Measurements from ENCODE around the gene TSEN34.

Gene TSEN34

GRCh38 chr19:54191011-54191810, at the start of gene TSEN34:
TSEN34 (plus strand) TSS chr19:54191308; CDS start chr19:54191365, 57 bp downstream.
- H3K4me3 ChIP-seq (replicated peaks in 1 of 2; ENCODE audit: low read depth in 2 of 2, low read length in 2 of 2): peak within 1 kb of the TSS; percentile 73 to 85
- DNase-seq (ENCODE audit: low read depth in 2 of 2): peak; percentile 53 to 89
- TF ChIP-seq CTCF (IDR thresholded peaks at IDR 0.05; ENCODE audit: low read depth, low read length): no peak

- DNase-seq (ENCODE audit: low read depth in 2 of 2): no peak
- no peak for TF ChIP-seq CTCF (IDR thresholded peaks at IDR 0.05; ENCODE audit: low read depth, low read length)
- no peak overlapping the region for H3K4me3 ChIP-seq (replicated peaks in 1 of 2; ENCODE audit: low read depth in 2 of 2, low read length in 2 of 2)
Observed at GRCh38 chr19:54141356-54141755, 49.8 kb upstream of the TSEN34 start.

GRCh38 chr19:54142166-54142780, 48.8 kb upstream of the TSEN34 start:
- no peak for TF ChIP-seq CTCF (IDR thresholded peaks at IDR 0.05; ENCODE audit: low read depth, low read length)
- H3K4me3 ChIP-seq (replicated peaks in 1 of 2; ENCODE audit: low read depth in 2 of 2, low read length in 2 of 2): no peak overlapping the region
- DNase-seq (ENCODE audit: low read depth in 2 of 2): no peak

- DNase-seq (ENCODE audit: low read depth in 2 of 2): no peak
- TF ChIP-seq CTCF (IDR thresholded peaks at IDR 0.05; ENCODE audit: low read depth, low read length): no peak
- H3K4me3 ChIP-seq (replicated peaks in 1 of 2; ENCODE audit: low read depth in 2 of 2, low read length in 2 of 2): no peak overlapping the region
Observed at GRCh38 chr19:54145541-54146158, 45.5 kb upstream of the TSEN34 start.

GRCh38 chr19:54147676-54148075, 43.4 kb upstream of the TSEN34 start:
- no peak for TF ChIP-seq CTCF (IDR thresholded peaks at IDR 0.05; ENCODE audit: low read depth, low read length)
- H3K4me3 ChIP-seq (replicated peaks in 1 of 2; ENCODE audit: low read depth in 2 of 2, low read length in 2 of 2): no peak overlapping the region
- DNase-seq (ENCODE audit: low read depth in 2 of 2): peak; percentile 45 to 52

GRCh38 chr19:54148158-54148557, 43.0 kb upstream of the TSEN34 start:
- no peak for TF ChIP-seq CTCF (IDR thresholded peaks at IDR 0.05; ENCODE audit: low read depth, low read length)
- H3K4me3 ChIP-seq (replicated peaks in 1 of 2; ENCODE audit: low read depth in 2 of 2, low read length in 2 of 2): no peak overlapping the region
- DNase-seq (ENCODE audit: low read depth in 2 of 2): no peak
